HCT116 (cell line): Measurements from ENCODE around the gene C21orf91. TPM values are rescaled to one million over a fixed set of nuclear protein-coding genes. Genes with fewer than 3 reads are reported as not detected.

Source experiments
- ATAC-seq: fragments of 200-7000 bp; cut with Tn5 transposase; 2 replicates; pipeline ENCODE4 v1.9.1; 2020; ENCODE audit warnings: mild to moderate bottlenecking, moderate library complexity
- BruUV-seq: library from RNA; stranded (reverse); fragments of 400-500 nt; replicated peaks from 2 replicates; lab custom pipeline; 2021; lab: Mats Ljungman, UMichigan
- CTCF ChIA-PET: fragments of 300-600 bp; sonication (Branson Sonifier 250); formaldehyde crosslinking; loops from one replicate; lab custom pipeline; 2021; ENCODE audit warnings: antibody characterized with exemption; lab: Charles Lee
- POLR2A ChIA-PET: fragments of 300-600, 350-600 bp; sonication (Branson Sonifier 250); formaldehyde crosslinking; loops from one replicate; lab custom pipeline; 2021; ENCODE audit warnings: antibody characterized with exemption; lab: Charles Lee
- RAD21 ChIA-PET, 2 experiments: fragments of 300-600 bp; sonication (Branson Sonifier 250); formaldehyde crosslinking; loops; one replicate each; lab custom pipeline; 2023; ENCODE audit warnings: low total read pairs in 2 of 2; ENCODE audit not compliant: uncharacterized antibody in 2 of 2, unreplicated experiment in 2 of 2, low non-redundant PET in 1 of 2; lab: Charles Lee
- DNase-seq: peaks from one replicate; pipeline ENCODE4 v3.0.0-alpha.2; 2010; ENCODE audit warnings: low read depth, low spot score
- H2AFZ ChIP-seq: fragments of 200-600 bp; shearing (Covaris generic), sonication (generic); 2 replicates; pipeline ENCODE4 v1.6.1; 2017; ENCODE audit warnings: low read depth, mixed run types, mixed read lengths, antibody characterized with exemption, low read length; ENCODE audit not compliant: poor library complexity, severe bottlenecking
- H3K27ac ChIP-seq: 2 replicates; pipeline ENCODE4 v1.5.1; 2012; ENCODE audit warnings: low read depth, low read length
- H3K27me3 ChIP-seq: fragments of 200-600 bp; sonication (generic); 2 replicates; pipeline ENCODE4 v1.6.1; 2016; ENCODE audit warnings: mixed run types, low read length, mixed read lengths; ENCODE audit not compliant: insufficient read depth
- H3K36me3 ChIP-seq, 2 experiments: fragments of 200-500 bp in 1 of 2; fragments of 200-600 bp in 1 of 2; sonication (Bioruptor generic) in 1 of 2; sonication (generic) in 1 of 2; 2 replicates each; pipeline versions ENCODE4 v1.5.1 to v1.6.1; 2014 to 2016; ENCODE audit warnings: low read length in 2 of 2, inconsistent platforms in 1 of 2, mixed read lengths in 1 of 2, mixed run types in 1 of 2; ENCODE audit not compliant: insufficient read depth in 2 of 2, control insufficient read depth in 1 of 2
- H3K4me1 ChIP-seq, 2 experiments: fragments of 200-600 bp in 1 of 2; sonication (generic) in 1 of 2; 2 replicates each; pipeline versions ENCODE4 v1.5.1 to v1.6.1; 2012 to 2017; ENCODE audit warnings: low read length in 2 of 2, inconsistent platforms in 1 of 2, mild to moderate bottlenecking in 1 of 2, mixed read lengths in 1 of 2, mixed run types in 1 of 2, moderate library complexity in 1 of 2; ENCODE audit not compliant: insufficient read depth in 2 of 2, control insufficient read depth in 1 of 2
- H3K4me2 ChIP-seq: fragments of 200-600 bp; sonication (generic); 2 replicates; pipeline ENCODE4 v1.6.1; 2017; ENCODE audit warnings: mixed run types, low read length, mixed read lengths
- H3K4me3 ChIP-seq, 2 experiments: fragments of 200-600 bp in 1 of 2; sonication (generic) in 1 of 2; replicated peaks in 1 of 2; 2 replicates each; pipeline ENCODE4 v1.5.1; 2011 to 2016; ENCODE audit warnings: low read length in 2 of 2, control low read depth in 1 of 2, low read depth in 1 of 2, mild to moderate bottlenecking in 1 of 2, mixed read lengths in 1 of 2, mixed run types in 1 of 2
- H3K79me2 ChIP-seq: fragments of 200-600 bp; sonication (generic); 2 replicates; pipeline ENCODE4 v1.6.1; 2017; ENCODE audit warnings: mild to moderate bottlenecking, mixed run types, low read length, moderate library complexity, mixed read lengths; ENCODE audit not compliant: insufficient read depth
- H3K9ac ChIP-seq: fragments of 200-600 bp; sonication (generic); 2 replicates; pipeline ENCODE4 v1.6.1; 2016; ENCODE audit warnings: low read length, mixed read lengths
- H3K9me2 ChIP-seq: fragments of 200-600 bp; sonication (generic), shearing (Covaris generic); 2 replicates; pipeline ENCODE4 v1.6.1; 2017; ENCODE audit warnings: mixed run types, mild to moderate bottlenecking, moderate library complexity; ENCODE audit not compliant: insufficient read depth
- H3K9me3 ChIP-seq, 2 experiments: fragments of 200-500 bp in 1 of 2; fragments of 200-600 bp in 1 of 2; sonication (Bioruptor generic) in 1 of 2; sonication (generic) in 1 of 2; 2 replicates each; pipeline ENCODE4 v1.6.1; 2014 to 2017; ENCODE audit warnings: low read length in 2 of 2, mixed read lengths in 2 of 2, inconsistent platforms in 1 of 2, low read depth in 1 of 2, mild to moderate bottlenecking in 1 of 2, mixed run types in 1 of 2, moderate library complexity in 1 of 2; ENCODE audit not compliant: control insufficient read depth in 1 of 2, insufficient read depth in 1 of 2
- H4K20me1 ChIP-seq: fragments of 200-600 bp; sonication (generic), shearing (Covaris generic); 2 replicates; pipeline ENCODE4 v1.6.1; 2017; ENCODE audit warnings: mixed run types, mild to moderate bottlenecking, moderate library complexity; ENCODE audit not compliant: insufficient read depth
- CTCF ChIP-seq, 3 experiments: fragments of 200-600 bp in 1 of 3; sonication (generic) in 1 of 3; IDR thresholded peaks in 2 of 3; conservative IDR thresholded peaks in 1 of 3; 2 replicates each; pipeline ENCODE4 v1.5.1; 2012 to 2017; ENCODE audit warnings: low read depth in 2 of 3, low read length in 2 of 3, antibody characterized with exemption in 1 of 3, borderline replicate concordance in 1 of 3, control low read depth in 1 of 3, mild to moderate bottlenecking in 1 of 3, mixed read lengths in 1 of 3, mixed run types in 1 of 3, moderate library complexity in 1 of 3; ENCODE audit not compliant: insufficient read depth in 1 of 3
- EGR1 ChIP-seq: IDR thresholded peaks from 2 replicates; pipeline ENCODE4 v1.6.1; 2012; ENCODE audit warnings: low read depth
- ELF1 ChIP-seq: IDR thresholded peaks from 2 replicates; pipeline ENCODE4 v1.6.1; 2012; ENCODE audit warnings: low read depth, borderline replicate concordance
- EZH2 ChIP-seq: fragments of 200-600 bp; sonication (generic); IDR thresholded peaks from 2 replicates; pipeline ENCODE4 v1.6.1; 2017; ENCODE audit warnings: antibody characterized with exemption, mixed run types
- FOSL1 ChIP-seq: IDR thresholded peaks from 2 replicates; pipeline ENCODE4 v1.6.1; 2012; ENCODE audit warnings: low read depth
- JUND ChIP-seq: IDR thresholded peaks from 2 replicates; pipeline ENCODE4 v1.6.1; 2012
- POLR2A ChIP-seq: IDR thresholded peaks from 2 replicates; pipeline ENCODE4 v1.7.0; 2011; ENCODE audit warnings: borderline replicate concordance; ENCODE audit not compliant: insufficient read depth, insufficient read length; ENCODE audit errors: extremely low read depth
- POLR2AphosphoS5 ChIP-seq: IDR thresholded peaks from 2 replicates; pipeline ENCODE4 v1.6.1; 2011; ENCODE audit warnings: mild to moderate bottlenecking, low read depth, low read length, moderate library complexity
- RAD21 ChIP-seq: IDR thresholded peaks from 2 replicates; pipeline ENCODE4 v1.6.1; 2012; ENCODE audit warnings: low read depth, mild to moderate bottlenecking
- REST ChIP-seq: IDR thresholded peaks from 2 replicates; pipeline ENCODE4 v1.6.1; 2012; ENCODE audit warnings: low read depth
- SIN3A ChIP-seq: IDR thresholded peaks from 2 replicates; pipeline ENCODE4 v1.6.1; 2012; ENCODE audit warnings: low read depth
- SP1 ChIP-seq: IDR thresholded peaks from 2 replicates; pipeline ENCODE4 v1.6.1; 2012; ENCODE audit warnings: low read depth
- SRF ChIP-seq: IDR thresholded peaks from 2 replicates; pipeline ENCODE4 v1.6.1; 2012; ENCODE audit warnings: low read depth
- TCF7L2 ChIP-seq: IDR thresholded peaks from 2 replicates; pipeline ENCODE4 v1.7.0; 2011; ENCODE audit warnings: borderline replicate concordance, inconsistent platforms; ENCODE audit not compliant: insufficient read depth, insufficient read length; ENCODE audit errors: extremely low read depth
- YY1 ChIP-seq: IDR thresholded peaks from 2 replicates; pipeline ENCODE4 v1.6.1; 2011; ENCODE audit warnings: low read length, low read depth, moderate library complexity, mild to moderate bottlenecking; ENCODE audit not compliant: insufficient replicate concordance; ENCODE audit errors: extremely low read depth
- ZBTB33 ChIP-seq: IDR thresholded peaks from 2 replicates; pipeline ENCODE4 v1.6.1; 2011; ENCODE audit warnings: mild to moderate bottlenecking, low read length, moderate library complexity; ENCODE audit not compliant: insufficient replicate concordance; ENCODE audit errors: extremely low read depth
- ZFX ChIP-seq: fragments of 450-650 bp; IDR thresholded peaks from 2 replicates; pipeline ENCODE4 v1.6.1; 2017
- intact Hi-C: fragments of 100-400 bp; cut with micrococcal nuclease; formaldehyde crosslinking; loops from 2 replicates; pipeline ENCODE4 v1.10.0; 2022
- total RNA-seq: library from RNA; stranded (reverse); gene quantifications from one replicate; pipeline ENCODE4 v1.2.1, GENCODE V29; 2021; ENCODE audit not compliant: unreplicated experiment

The C21orf91 gene
- total RNA-seq, 1 experiment from 2014 or later, result 17.7 TPM

- Histone ChIP-seq H3K4me1 (no peaks in the 10 kb centered on the region), H4K20me1 (no peaks in the 10 kb centered on the region), H3K36me3 (no peaks in the 10 kb centered on the region), H2AFZ (no peak overlapping the region), H3K9me2 (no peaks in the 10 kb centered on the region), H3K79me2 (no peaks in the 10 kb centered on the region), H3K27me3 (no peaks in the 10 kb centered on the region), H3K4me2 (no peak overlapping the region), H3K27ac (no peak overlapping the region), H3K9me3 (no peaks in the 10 kb centered on the region), H3K4me3 (no peak overlapping the region), H3K9ac (no peak overlapping the region)
- BruUV-seq, result no TSS peak
- CTCF ChIA-PET, result no interaction called here
- POLR2A ChIA-PET, result no interaction called here
- no peak for ATAC-seq
- DNase-seq, result no peak
- RAD21 ChIA-PET, result no interaction called here
- TF ChIP-seq JUND (no peak), TCF7L2 (no peak), SP1 (no peak), POLR2AphosphoS5 (no peak), CTCF (IDR thresholded peaks at IDR 0.05 in 2 of 3, conservative IDR thresholded peaks at IDR 0.05 in 1 of 3; ENCODE audit: borderline replicate concordance in 1 of 3, insufficient read depth in 1 of 3, low read depth in 2 of 3, low read length in 2 of 3) (no peak), REST (no peak), FOSL1 (no peak), EGR1 (no peak), POLR2A (no peak), YY1 (no peak), ELF1 (no peak), ZFX (no peak), RAD21 (no peak), ZBTB33 (no peak), SIN3A (no peak), SRF (no peak), EZH2 (no peak)
- intact Hi-C loops, result no loop called here
Measured at GRCh38 chr21:17758683-17759082, 60.5 kb downstream of the C21orf91 start.
